CD4-positive, alpha-beta T cell treated with Interferon gamma for 1 hour (primary cell): ENCODE measurements around the gene RAB6B.

Experiments
- DNase-seq: peaks from one replicate; pipeline ENCODE4 v3.0.0-alpha.2; 2020

RAB6B gene

DNA sequence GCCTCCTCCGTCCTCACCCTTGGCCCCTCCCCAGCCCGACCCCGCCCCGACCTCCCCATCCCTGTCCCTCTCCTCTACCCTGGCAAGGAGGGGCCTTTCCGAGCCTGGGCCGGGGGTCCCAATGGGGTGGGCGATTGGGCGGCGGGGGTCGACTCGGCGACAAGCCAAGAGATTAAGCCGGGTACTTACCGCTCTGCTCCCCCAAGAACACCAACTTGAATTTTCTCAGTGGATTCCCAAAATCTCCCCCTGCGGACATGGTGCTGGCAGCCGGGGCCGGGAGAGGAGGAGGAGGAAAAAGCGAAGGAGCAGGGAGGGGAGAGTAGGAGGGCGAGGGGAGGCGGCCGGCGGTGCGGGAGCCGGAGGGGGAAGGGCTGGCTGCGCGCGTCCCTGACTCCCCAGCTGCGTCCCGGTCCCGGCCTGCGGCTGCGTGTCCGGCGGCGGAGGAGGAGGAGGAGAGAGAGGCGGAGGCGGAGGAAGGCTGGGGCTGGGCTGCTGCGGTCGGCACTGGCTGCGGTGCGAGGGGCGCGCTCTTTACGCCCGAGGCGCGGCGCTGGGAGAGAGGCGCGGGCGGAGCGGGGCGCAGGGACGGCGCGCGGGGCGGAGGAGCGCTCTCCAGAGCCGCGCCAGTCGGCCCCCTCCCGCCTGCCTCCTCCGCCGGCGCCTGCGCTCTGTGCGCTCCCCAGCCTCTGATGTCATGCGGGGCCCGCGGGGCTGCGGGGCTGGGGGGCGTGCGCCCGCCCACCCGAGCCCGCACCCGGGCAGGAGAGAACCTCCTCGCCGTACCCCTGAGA, at the start of gene RAB6B:
TSS of gene RAB6B (minus strand) at position 675 of the 794 bp plus-strand sequence. CDS start at position 259, 416 bp downstream.
- DNase-seq, result no peak

DNA sequence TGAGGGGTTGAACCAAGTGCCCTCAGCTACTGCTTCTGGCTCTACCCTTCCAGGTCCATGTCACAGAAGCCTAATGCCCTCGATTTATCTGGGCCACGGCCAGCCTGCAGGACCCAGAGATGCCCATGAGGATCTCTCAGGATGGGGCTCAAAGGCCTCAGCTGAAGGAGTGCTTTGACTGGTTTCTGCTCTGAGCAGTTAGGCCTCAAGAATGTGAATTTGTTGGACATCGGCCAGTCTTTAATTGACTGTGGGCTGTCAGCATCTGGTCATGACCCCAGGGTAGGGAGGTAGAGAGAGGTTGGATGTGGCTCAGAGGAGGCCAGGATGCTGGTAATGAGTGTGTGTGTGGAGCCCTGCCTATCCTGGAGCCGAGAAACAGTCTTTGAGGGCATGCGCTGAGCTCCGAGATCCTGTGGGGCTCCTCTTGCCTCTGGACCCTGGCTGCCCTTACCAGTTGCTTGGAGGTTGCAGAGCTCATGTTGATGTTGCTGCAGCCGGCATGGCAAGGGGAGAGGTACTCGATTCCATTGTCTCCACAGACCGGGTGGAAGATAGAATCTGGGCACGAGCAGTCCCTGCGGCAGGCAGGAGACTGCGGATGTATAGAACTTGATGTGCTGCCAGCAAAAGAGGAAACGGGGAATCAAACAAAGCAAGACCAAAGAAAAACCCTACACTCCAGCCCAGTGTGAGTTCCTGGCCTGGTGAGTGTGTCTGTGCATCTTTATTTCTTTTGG, 49.1 kb upstream of the RAB6B start:
- DNase-seq, result no peak

- no peak for DNase-seq
Observed at GRCh38 chr3:133944181-133944580, 48.5 kb upstream of the RAB6B start.

- no peak for DNase-seq
Observed at GRCh38 chr3:133943639-133944141, 48.0 kb upstream of the RAB6B start.

- no peak for DNase-seq
Observed at GRCh38 chr3:133943031-133943535, 47.4 kb upstream of the RAB6B start.

- DNase-seq, result no peak
Observed at GRCh38 chr3:133941415-133941821, 45.7 kb upstream of the RAB6B start.

- DNase-seq, result no peak
Observed at GRCh38 chr3:133940536-133940935, 44.9 kb upstream of the RAB6B start.

GRCh38 chr3:133939463-133939835, 43.8 kb upstream of the RAB6B start:
- DNase-seq, result no peak

DNA sequence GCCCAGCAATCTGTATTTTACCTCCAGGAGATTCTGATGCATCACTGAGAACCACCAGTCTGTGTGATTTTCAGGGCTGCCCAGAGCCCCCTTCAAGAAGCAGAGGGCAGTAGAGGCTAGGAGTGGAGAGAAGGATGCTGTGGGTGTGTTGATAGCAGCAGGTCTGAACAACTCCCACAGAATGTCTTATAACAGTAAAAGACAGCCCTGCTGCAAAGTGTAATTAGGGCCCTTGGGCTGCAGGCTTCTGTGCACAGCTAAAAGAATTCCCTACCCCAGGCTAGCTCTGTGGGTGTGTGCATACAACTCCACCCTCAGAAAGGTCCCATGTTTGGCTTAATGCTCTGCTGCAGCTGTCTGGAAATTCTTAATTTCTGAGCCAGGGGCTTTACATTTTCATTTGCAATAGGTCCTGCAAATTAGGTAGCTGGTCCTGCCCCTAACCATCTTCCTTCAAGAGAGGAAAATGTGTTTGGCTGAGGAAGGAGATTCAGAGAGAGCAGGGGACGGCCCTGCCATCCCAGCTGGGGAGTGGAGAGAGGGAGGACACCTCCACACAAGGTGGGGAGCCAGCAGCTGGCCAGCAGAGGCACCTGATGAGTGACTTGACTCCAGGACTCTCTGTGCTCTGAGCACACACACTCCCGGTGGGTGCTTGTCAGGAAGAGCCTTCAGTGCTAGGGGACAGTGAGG, 43.2 kb upstream of the RAB6B start:
- no peak for DNase-seq

DNA sequence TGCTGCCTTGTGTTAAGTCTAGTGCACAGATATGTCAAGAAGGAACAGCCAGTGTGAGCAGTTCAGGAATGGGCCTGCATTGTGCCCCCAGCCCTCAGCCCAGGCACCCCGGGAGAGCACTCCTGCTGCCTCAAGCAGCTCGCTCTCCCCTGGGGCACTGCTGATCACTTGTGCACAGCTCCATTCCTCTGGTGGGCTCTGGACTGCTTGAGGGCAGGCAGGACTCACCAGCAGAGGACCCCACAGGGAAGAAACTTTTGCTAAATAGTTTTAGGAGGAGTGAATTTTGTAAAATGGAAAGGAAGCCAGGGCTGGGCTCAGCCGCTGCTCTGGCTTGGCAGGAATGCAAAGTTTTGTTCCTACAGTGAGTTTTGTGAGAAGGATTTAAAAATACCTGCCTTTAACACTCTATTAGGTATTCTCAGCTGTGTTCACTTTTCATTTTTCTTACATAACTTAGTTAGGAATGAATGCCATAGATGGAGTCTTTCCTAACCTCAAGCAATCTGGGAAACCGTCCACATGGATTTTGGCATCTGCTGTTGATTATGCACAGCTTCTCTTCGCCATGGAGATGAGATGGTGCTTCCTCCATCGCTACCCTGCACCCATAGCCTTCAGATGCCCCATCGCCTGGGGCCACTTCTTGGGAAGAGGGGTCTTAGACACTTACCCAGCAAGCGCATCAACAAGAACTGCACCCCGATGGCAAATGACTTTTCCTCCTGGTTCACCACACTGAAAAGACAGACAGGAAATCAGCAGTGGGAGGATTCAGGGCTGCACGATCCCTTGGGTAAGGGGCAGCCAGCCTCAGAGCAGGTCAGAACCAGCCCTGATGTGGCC, 42.3 kb upstream of the RAB6B start:
- DNase-seq, result no peak

DNA sequence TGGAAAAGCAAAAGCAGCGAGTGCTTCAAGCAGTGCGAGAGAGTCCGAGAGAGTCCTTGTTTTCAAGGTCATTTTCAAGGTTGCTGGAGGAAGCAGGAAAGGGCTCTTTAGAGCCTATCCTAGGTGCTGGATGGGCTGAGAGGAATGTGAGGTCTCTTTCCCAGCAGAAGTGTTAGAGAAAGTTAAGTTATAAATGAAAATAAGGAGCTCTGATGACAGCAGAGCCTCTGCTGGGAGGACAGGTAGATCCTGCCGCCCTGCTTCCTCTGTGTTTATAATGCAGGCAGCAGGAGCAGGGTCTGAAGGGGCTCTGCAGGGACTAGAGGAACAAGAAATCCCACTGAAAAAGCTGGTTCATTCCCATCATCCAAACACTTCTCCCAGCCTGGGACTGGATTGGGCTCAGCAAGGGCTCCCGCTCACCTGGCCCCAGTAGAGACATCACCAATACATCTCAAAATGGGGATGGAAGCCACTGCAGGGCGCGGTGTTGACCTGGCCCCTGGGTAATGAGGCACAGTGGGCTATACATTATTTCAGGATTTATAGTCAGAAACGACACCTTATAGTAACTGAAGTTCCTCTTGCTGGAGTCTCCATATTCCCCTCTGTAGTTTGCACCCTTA, 41.5 kb upstream of the RAB6B start:
- no peak for DNase-seq

DNA sequence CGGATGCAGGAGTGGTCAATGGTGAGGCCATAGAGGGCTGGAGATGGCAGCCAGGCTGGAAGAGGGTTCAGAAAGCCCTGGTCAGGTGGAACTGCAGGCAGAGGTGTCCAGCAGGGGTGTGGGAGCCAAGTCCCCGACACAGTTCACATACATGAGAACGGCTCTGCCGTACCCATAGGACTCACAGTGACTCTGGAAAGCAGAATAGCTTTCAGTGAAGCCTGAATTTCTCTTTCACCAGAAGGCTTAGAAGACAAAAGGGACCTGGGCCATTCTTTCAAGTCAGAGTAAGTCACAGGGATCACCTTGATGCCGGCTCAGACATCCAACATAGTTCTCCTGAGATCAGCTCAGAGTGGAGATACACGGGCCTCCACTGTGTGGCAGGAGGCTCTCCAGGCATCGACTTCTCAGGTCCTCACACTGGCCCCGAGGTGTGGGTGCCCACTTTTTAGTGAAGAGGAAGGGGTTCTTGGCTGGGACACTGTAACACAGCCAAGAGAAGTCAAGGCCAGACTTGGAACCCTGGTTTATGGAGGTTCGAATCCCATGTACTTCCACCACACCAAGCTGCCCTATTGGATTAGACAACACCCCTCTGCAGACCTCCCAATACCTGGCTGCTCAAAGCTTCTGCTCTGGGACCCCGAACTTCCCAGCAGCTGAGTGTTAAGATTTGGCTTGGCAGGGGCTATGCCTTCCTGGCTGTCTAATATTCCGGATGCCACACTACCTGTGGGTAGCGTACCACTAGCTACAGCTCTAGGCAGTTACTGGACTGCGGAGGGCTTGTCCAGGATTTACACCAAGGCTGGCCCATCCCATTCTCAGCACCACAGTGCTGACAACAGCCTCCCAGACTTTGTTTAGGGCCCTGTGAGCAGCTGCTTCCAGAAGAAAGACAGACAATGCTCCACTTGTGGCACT, 40.4 kb upstream of the RAB6B start:
- DNase-seq, result no peak

GRCh38 chr3:133934996-133935842, 39.5 kb upstream of the RAB6B start:
- no peak for DNase-seq

DNA sequence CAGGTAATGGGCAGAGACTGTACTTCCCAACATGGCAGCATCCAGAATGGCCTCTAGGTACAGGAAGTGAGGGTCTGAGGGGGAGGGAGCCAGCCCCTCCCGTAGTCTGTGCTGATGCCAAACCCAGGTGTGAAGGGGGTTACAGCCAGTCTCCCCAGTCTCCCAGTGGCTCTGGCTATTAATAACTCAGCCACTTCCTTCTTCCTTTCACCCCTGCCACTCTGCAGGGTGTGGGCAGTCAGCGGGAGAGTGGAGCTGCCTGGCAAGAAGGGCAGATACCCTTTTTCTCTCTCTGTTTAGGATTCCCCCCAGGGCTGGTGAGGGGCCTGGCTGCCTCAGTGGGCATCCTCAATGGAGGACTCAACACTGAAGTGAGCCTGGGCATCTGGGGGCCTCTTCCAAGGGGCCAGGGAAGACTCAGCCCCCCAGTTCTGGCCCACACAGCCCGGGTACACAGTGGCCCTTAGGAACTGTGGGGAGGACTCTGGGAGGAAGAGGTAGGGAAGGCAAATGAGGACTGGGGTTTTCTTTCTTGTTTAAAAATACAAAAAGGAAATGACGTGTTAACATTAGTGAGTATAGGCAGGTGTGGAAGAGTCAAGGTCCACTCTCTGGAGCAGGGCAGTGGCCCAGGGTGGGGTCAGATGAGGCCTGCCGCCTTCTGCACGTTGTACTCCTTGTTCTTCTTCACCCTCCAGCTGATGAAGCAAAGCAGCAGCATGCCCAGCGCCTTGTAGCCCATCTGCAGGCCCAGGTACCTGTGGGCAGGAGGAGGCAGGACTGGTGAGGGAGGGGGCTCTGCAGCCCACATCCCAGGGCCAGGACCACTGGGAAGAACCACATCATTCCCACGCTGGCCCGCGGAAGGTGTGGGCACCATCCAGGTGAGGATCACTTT, 38.6 kb upstream of the RAB6B start:
- no peak for DNase-seq

GRCh38 chr3:133933097-133934024, 37.7 kb upstream of the RAB6B start:
- DNase-seq, result no peak

DNA sequence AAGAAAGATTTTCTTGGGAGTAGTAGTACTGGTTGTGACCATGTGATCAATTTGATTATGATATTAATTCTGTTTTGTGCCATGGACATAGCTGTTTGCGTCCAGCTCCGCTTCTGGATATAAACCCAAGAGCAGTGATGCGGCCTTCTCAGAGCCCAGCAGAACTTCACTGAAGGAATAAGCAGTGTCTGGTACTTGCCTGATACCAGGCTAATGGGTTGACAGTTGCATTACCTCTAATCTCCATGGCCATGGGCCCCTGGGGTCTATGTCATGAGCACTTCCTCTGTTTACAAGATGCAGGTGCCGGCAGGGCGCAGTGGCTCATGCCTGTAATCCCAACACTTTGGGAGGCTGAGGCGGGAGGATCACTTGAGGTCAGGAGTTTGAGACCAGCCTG, 36.3 kb upstream of the RAB6B start:
- no peak for DNase-seq

- no peak for DNase-seq
Observed at GRCh38 chr3:133931084-133931483, 35.4 kb upstream of the RAB6B start.
